ENCODE data around the gene PALLD.

DNA sequence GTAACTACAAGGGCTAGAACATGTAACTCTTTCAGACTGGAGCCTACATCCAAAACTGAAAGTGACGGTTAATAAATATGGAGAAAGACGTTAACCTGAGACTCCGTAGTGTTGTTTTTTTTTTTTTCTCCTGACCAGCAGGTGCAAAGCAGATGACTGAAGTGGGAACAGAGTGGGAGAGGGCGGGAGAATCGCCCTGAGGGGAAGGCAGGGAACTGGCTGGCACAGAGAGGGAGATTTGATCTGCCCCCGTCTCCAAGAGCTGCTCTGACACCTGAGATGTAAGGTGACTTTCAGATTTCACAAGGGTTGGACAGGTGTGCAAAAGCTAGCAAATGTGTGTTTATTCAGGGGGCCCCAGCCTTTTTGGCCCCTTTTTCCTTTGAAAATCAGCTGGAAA lies 180.2 kb downstream of the PALLD start:
- TF ChIP-seq, protein P1, sequence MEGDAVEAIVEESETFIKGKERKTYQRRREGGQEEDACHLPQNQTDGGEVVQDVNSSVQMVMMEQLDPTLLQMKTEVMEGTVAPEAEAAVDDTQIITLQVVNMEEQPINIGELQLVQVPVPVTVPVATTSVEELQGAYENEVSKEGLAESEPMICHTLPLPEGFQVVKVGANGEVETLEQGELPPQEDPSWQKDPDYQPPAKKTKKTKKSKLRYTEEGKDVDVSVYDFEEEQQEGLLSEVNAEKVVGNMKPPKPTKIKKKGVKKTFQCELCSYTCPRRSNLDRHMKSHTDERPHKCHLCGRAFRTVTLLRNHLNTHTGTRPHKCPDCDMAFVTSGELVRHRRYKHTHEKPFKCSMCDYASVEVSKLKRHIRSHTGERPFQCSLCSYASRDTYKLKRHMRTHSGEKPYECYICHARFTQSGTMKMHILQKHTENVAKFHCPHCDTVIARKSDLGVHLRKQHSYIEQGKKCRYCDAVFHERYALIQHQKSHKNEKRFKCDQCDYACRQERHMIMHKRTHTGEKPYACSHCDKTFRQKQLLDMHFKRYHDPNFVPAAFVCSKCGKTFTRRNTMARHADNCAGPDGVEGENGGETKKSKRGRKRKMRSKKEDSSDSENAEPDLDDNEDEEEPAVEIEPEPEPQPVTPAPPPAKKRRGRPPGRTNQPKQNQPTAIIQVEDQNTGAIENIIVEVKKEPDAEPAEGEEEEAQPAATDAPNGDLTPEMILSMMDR (IDR thresholded peaks at IDR 0.05; ENCODE audit: extremely low read depth in 1 of 2, insufficient read depth in 1 of 2, low read depth in 1 of 2, low read length in 2 of 2), result no peak
- no peak for TF ChIP-seq MYC (IDR thresholded peaks at IDR 0.05; ENCODE audit: low read depth, low read length)

All from endothelial cell of umbilical vein (primary cell).